ENCODE results near the gene GALNT5. TPM values are rescaled to one million over a fixed set of nuclear protein-coding genes. Genes with fewer than 3 reads are reported as not detected.

GALNT5 gene
- total RNA-seq, 1 donor from 2014 or later: 2.0 TPM

- H3K4me3 ChIP-seq (ENCODE audit: low read depth, low read length): no peak overlapping the region
- TF ChIP-seq CTCF (conservative IDR thresholded peaks at IDR 0.05; ENCODE audit: low read depth, low read length): peak; percentile 76
- DNase-seq (ENCODE audit: low read depth): peak; percentile 10
Observed at GRCh38 chr2:157302492-157303099, 45.1 kb downstream of the GALNT5 start.

- no peak overlapping the region for H3K4me3 ChIP-seq (ENCODE audit: low read depth, low read length)
- TF ChIP-seq CTCF (conservative IDR thresholded peaks at IDR 0.05; ENCODE audit: low read depth, low read length): no peak
- DNase-seq (ENCODE audit: low read depth): no peak
Observed at GRCh38 chr2:157303612-157304011, 46.1 kb downstream of the GALNT5 start.

- no peak for DNase-seq (ENCODE audit: low read depth)
- TF ChIP-seq CTCF (conservative IDR thresholded peaks at IDR 0.05; ENCODE audit: low read depth, low read length): no peak
- H3K4me3 ChIP-seq (ENCODE audit: low read depth, low read length): no peak overlapping the region
Observed at GRCh38 chr2:157304811-157305722, 47.6 kb downstream of the GALNT5 start.

- TF ChIP-seq CTCF (conservative IDR thresholded peaks at IDR 0.05; ENCODE audit: low read depth, low read length): no peak
- DNase-seq (ENCODE audit: low read depth): no peak
- no peak overlapping the region for H3K4me3 ChIP-seq (ENCODE audit: low read depth, low read length)
Observed at GRCh38 chr2:157305723-157306110, 48.2 kb downstream of the GALNT5 start.

GRCh38 chr2:157307021-157307420 lies 49.5 kb downstream of the GALNT5 start:
- TF ChIP-seq CTCF (conservative IDR thresholded peaks at IDR 0.05; ENCODE audit: low read depth, low read length): peak; percentile 35
- H3K4me3 ChIP-seq (ENCODE audit: low read depth, low read length): no peak overlapping the region
- no peak for DNase-seq (ENCODE audit: low read depth)

GRCh38 chr2:157309878-157310277 lies 52.4 kb downstream of the GALNT5 start:
- no peak overlapping the region for H3K4me3 ChIP-seq (ENCODE audit: low read depth, low read length)
- no peak for DNase-seq (ENCODE audit: low read depth)
- no peak for TF ChIP-seq CTCF (conservative IDR thresholded peaks at IDR 0.05; ENCODE audit: low read depth, low read length)

Data from epithelial cell of proximal tubule (primary cell).